Measurements from ENCODE around the gene BIRC7.
"Not testable (repeated sequence)": the region's sequence is repeated elsewhere in the genome, so short reads cannot be mapped to it uniquely, and the experiment has no call there.

BIRC7 gene

GRCh38 chr20:63248835-63249591 is 13.3 kb downstream of the BIRC7 start:
- no peak for DNase-seq (ENCODE audit: low read depth)

GRCh38 chr20:63249891-63250290 is 14.2 kb downstream of the BIRC7 start:
- no peak for DNase-seq (ENCODE audit: low read depth)

GRCh38 chr20:63251350-63251749 is 15.6 kb downstream of the BIRC7 start:
- DNase-seq (ENCODE audit: low read depth): not testable (repeated sequence)

GRCh38 chr20:63252284-63252711 is 16.6 kb downstream of the BIRC7 start:
- DNase-seq (ENCODE audit: low read depth): no peak

- DNase-seq (ENCODE audit: low read depth): no peak
Measured at GRCh38 chr20:63253065-63253437, 17.3 kb downstream of the BIRC7 start.

- no peak for DNase-seq (ENCODE audit: low read depth)
Measured at GRCh38 chr20:63253438-63254231, 17.9 kb downstream of the BIRC7 start.

- DNase-seq (ENCODE audit: low read depth): no peak
Measured at GRCh38 chr20:63254232-63254605, 18.5 kb downstream of the BIRC7 start, which contains the start of gene NKAIN4. Gene NKAIN4, minus strand, starts transcription at chr20:63254463. Its CDS starts 13 bp downstream, at chr20:63254450.

- no peak for DNase-seq (ENCODE audit: low read depth)
Measured at GRCh38 chr20:63254606-63255384, 19.1 kb downstream of the BIRC7 start.

- DNase-seq (ENCODE audit: low read depth): no peak
Measured at GRCh38 chr20:63255931-63256704, 20.4 kb downstream of the BIRC7 start.

- no peak for DNase-seq (ENCODE audit: low read depth)
Measured at GRCh38 chr20:63256954-63257353, 21.2 kb downstream of the BIRC7 start.

GRCh38 chr20:63257629-63258028 is 21.9 kb downstream of the BIRC7 start:
- no peak for DNase-seq (ENCODE audit: low read depth)

GRCh38 chr20:63258781-63259180 is 23.1 kb downstream of the BIRC7 start:
- no peak for DNase-seq (ENCODE audit: low read depth)

- DNase-seq (ENCODE audit: low read depth): no peak
Measured at GRCh38 chr20:63259734-63260460, 24.2 kb downstream of the BIRC7 start.

GRCh38 chr20:63260521-63260920 is 24.8 kb downstream of the BIRC7 start:
- DNase-seq (ENCODE audit: low read depth): no peak

- DNase-seq (ENCODE audit: low read depth): no peak
Measured at GRCh38 chr20:63261060-63261794, 25.5 kb downstream of the BIRC7 start.

GRCh38 chr20:63261795-63262528 is 26.3 kb downstream of the BIRC7 start:
- no peak for DNase-seq (ENCODE audit: low read depth)

- no peak for DNase-seq (ENCODE audit: low read depth)
Measured at GRCh38 chr20:63262836-63263235, 27.1 kb downstream of the BIRC7 start.

GRCh38 chr20:63264000-63264399 is 28.3 kb downstream of the BIRC7 start:
- DNase-seq (ENCODE audit: low read depth): no peak

GRCh38 chr20:63264519-63264918 is 28.8 kb downstream of the BIRC7 start:
- no peak for DNase-seq (ENCODE audit: low read depth)
